Nephron progenitor cell (in vitro differentiated cells): Measurements from ENCODE around the gene OLFML1.

Experiments
- DNase-seq: peaks from one replicate; pipeline ENCODE4 v3.0.0; 2021
- H3K27ac Mint-ChIP-seq: 2 replicates; pipeline ENCODE4 v1.8.0; 2021; ENCODE audit warnings: mild to moderate bottlenecking, moderate library complexity, mixed read lengths
- H3K27me3 Mint-ChIP-seq: 2 replicates; pipeline ENCODE4 v1.8.0; 2021; ENCODE audit warnings: mild to moderate bottlenecking, low read depth, mixed read lengths; ENCODE audit not compliant: poor library complexity
- H3K36me3 Mint-ChIP-seq: 2 replicates; pipeline ENCODE4 v1.8.0; 2021; ENCODE audit warnings: low read depth, mixed read lengths
- H3K4me1 Mint-ChIP-seq: 2 replicates; pipeline ENCODE4 v1.8.0; 2021; ENCODE audit warnings: mixed read lengths
- H3K4me3 Mint-ChIP-seq: 2 replicates; pipeline ENCODE4 v1.8.0; 2021; ENCODE audit warnings: mild to moderate bottlenecking, moderate library complexity, mixed read lengths
- H3K9me3 Mint-ChIP-seq: 2 replicates; pipeline ENCODE4 v1.8.0; 2021; ENCODE audit warnings: mild to moderate bottlenecking, moderate library complexity, mixed read lengths
- TF ChIP-seq, protein P1 (sequence below): fragments of 200-600 bp; sonication (generic); IDR thresholded peaks from 2 replicates; pipeline ENCODE4 v1.5.0; 2021; ENCODE audit warnings: antibody characterized with exemption

The OLFML1 gene

DNA sequence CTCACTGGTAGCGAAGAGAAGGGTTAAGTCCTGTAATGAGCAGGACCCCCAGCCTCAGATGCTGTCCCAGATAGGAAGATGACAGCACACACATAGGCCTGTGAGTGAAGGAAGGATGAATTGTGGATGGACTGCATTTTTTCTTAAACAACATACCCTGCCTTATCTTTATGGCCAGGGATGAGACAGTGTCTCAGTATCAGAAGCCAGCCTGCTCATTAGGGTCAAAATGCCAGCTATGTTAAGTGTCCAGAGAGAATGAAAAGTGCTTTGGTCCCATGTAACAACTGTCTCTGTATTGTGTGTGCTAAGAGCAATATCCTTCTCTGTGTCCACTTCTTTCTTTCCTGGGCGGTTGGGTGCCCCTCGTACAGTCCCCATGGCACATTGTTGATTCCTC, 58.7 kb downstream of the OLFML1 start:
- TF ChIP-seq, protein P1, sequence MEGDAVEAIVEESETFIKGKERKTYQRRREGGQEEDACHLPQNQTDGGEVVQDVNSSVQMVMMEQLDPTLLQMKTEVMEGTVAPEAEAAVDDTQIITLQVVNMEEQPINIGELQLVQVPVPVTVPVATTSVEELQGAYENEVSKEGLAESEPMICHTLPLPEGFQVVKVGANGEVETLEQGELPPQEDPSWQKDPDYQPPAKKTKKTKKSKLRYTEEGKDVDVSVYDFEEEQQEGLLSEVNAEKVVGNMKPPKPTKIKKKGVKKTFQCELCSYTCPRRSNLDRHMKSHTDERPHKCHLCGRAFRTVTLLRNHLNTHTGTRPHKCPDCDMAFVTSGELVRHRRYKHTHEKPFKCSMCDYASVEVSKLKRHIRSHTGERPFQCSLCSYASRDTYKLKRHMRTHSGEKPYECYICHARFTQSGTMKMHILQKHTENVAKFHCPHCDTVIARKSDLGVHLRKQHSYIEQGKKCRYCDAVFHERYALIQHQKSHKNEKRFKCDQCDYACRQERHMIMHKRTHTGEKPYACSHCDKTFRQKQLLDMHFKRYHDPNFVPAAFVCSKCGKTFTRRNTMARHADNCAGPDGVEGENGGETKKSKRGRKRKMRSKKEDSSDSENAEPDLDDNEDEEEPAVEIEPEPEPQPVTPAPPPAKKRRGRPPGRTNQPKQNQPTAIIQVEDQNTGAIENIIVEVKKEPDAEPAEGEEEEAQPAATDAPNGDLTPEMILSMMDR: no peak
- Mint-ChIP-seq H3K27ac (no peak overlapping the region), H3K4me1 (peaks cover 31% of the 10 kb centered on the region), H3K4me3 (no peak overlapping the region), H3K27me3 (peaks cover 12% of the 10 kb centered on the region), H3K9me3 (no peaks in the 10 kb centered on the region), H3K36me3 (no peaks in the 10 kb centered on the region)
- no peak for DNase-seq

DNA sequence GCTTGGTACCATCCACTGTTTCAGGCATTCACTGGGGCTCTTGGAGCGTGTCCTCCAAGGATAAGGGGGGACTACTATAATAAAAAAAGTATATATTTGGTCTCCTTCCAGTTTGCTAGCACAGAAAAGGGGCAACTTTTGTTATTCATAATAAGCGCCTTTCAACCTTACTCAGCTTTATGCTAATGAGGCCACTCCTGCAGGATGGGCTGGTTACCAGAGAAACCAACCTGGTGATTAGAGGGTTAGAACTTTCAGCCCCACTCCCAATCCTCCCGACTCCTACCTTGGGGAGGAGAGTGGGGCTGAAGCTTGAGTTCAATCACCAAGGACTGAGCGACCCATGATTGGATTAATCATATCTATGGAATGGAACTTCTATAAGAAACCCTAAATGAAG, 60.3 kb downstream of the OLFML1 start:
- Mint-ChIP-seq H3K36me3 (peaks cover 4% of the 10 kb centered on the region), H3K9me3 (no peaks in the 10 kb centered on the region), H3K27me3 (peaks cover 13% of the 10 kb centered on the region), H3K27ac (no peak overlapping the region), H3K4me3 (no peak overlapping the region), H3K4me1 (peaks cover 34% of the 10 kb centered on the region)
- DNase-seq: no peak
- TF ChIP-seq, protein P1: no peak

DNA sequence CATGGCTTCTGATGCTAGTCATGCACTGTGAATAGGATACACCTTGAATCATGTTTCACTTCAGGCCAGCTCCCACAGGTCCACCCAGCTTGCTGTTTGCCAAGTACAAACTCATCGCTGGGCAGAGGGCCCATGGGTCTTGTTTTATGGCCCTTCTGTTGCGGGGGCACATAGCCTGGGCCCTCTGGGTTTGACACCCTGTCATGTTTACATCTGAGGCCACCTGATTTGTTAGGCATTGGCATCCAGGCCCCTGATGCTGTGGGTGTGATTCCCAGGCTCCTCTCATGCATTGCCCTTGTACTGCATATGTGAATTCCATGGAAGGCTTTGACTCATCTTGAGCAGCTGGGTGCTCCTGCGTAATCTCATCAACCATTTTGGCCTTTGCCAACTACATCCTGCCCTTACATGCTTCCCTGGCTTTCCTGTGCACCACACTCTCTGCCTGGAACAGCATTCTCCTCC, 61.1 kb downstream of the OLFML1 start:
- H3K4me3 Mint-ChIP-seq: no peak overlapping the region
- peaks cover 14% of the 10 kb centered on the region for H3K27me3 Mint-ChIP-seq
- peaks cover 9% of the 10 kb centered on the region for H3K36me3 Mint-ChIP-seq
- H3K9me3 Mint-ChIP-seq: no peaks in the 10 kb centered on the region
- H3K27ac Mint-ChIP-seq: peak overlapping the region; percentile 81
- no peak for DNase-seq
- TF ChIP-seq, protein P1: no peak
- peaks cover 34% of the 10 kb centered on the region for H3K4me1 Mint-ChIP-seq

DNA sequence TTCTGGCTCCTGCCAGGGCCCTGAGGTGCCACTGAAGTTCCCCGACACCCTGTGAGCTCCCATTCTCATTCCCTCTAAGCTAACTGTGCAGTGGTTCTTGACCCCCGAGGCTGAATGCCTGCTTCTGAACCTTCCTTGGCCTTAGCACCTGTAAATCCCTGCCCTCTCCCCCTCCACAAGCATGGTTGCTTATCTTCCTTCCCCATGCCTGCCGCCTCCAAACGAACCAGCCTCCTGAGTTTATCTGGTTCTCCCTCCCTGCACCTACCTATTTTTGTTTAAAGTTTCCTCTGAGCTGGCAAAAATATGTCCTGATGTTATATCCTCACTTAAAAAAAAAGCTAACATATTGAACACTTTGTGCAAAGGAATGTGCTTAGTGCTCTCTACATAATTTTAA, 62.4 kb downstream of the OLFML1 start:
- Mint-ChIP-seq H3K4me1 (peaks cover 34% of the 10 kb centered on the region), H3K4me3 (no peak overlapping the region), H3K27me3 (peaks cover 10% of the 10 kb centered on the region), H3K36me3 (peaks cover 9% of the 10 kb centered on the region), H3K9me3 (no peaks in the 10 kb centered on the region), H3K27ac (peak overlapping the region; percentile 41)
- TF ChIP-seq, protein P1: no peak
- DNase-seq: no peak

DNA sequence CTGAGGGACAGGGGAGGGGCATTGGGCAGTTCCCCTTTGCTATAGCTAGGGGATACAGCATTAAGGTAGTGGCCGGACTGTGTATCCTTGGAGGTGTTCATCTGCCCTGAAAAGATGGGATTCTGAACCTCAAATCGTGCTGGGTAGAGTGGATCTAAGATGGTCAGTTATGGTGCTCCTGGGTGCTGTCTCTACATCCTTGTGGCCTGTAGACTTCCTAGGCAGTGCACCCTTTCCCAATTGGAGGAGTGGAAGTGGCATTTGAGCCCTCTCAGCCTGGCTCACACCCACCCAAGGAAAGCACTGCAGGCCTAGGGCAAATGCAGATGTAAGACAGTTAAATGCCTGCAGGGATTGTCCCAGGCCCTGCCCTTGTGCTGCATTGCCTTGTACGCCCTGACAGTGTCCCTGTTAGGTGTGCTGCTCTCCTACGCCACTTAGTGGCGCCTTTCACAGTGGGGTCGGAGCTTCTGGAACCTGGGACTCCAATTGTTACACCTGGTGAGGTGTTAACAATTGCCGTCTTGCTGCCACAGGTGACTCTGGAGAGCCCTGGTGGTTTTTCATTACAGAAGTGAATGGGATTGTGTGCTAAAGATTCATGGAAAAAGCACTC, 63.5 kb downstream of the OLFML1 start:
- TF ChIP-seq, protein P1: peak; percentile 21
- Mint-ChIP-seq H3K27ac (no peak overlapping the region), H3K9me3 (no peaks in the 10 kb centered on the region), H3K27me3 (peaks cover 10% of the 10 kb centered on the region), H3K36me3 (peaks cover 9% of the 10 kb centered on the region), H3K4me1 (peaks cover 34% of the 10 kb centered on the region), H3K4me3 (no peak overlapping the region)
- DNase-seq: no peak

DNA sequence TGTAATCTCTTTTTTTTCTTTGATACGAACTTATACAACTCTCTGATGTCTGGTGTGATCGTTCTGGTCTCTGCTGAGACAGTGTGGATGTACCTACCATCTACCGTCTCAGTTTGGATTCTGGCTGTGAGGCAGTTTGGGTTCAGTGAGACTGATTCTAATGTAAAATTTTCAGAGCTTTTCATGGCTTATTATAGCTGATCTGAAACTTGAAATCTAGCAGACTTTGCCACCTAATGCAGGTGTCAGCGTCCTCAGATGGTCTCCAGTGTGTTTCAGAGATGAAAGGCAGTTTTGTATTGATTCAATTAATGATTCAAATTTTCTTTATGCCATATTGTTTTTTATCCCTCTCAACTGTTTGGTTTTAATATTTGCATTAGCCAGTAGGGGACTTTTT, 64.4 kb downstream of the OLFML1 start:
- peaks cover 34% of the 10 kb centered on the region for H3K4me1 Mint-ChIP-seq
- no peaks in the 10 kb centered on the region for H3K9me3 Mint-ChIP-seq
- TF ChIP-seq, protein P1: no peak
- H3K4me3 Mint-ChIP-seq: no peak overlapping the region
- H3K27me3 Mint-ChIP-seq: peaks cover 10% of the 10 kb centered on the region
- no peak overlapping the region for H3K27ac Mint-ChIP-seq
- peaks cover 9% of the 10 kb centered on the region for H3K36me3 Mint-ChIP-seq
- DNase-seq: no peak
